ENCODE results near the gene MORC4. TPM values are rescaled to one million over a fixed set of nuclear protein-coding genes. Genes with fewer than 3 reads are reported as not detected.

MORC4 gene
- polyA plus RNA-seq, 3 donors: 21.1 to 23.8 (median 21.2) TPM

- DNase-seq (ENCODE audit: low read depth in 3 of 3, low spot score in 2 of 3): no peak
Measured at GRCh38 chrX:106917830-106918500, 82.0 kb downstream of the MORC4 start.

DNA sequence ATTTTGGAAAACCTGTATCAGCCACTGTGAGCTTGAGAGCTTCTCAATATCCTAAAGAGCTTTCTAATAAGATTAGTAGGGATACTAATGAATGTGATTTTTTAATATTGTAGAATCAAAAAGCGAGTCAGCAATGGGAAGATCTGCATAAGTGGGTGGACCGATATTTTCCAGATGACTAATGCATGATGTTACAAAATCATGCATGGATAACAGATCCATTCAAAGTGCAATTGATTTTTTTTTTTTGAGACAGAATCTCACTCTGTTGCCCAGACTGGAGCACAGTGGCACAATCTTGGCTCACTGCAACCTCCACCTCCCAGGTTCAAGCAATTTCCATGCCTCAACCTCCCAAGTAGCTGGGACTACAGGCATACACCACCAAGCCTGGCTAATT, 87.1 kb downstream of the MORC4 start:
- no peak for DNase-seq (ENCODE audit: low read depth in 3 of 3, low spot score in 2 of 3)

DNA sequence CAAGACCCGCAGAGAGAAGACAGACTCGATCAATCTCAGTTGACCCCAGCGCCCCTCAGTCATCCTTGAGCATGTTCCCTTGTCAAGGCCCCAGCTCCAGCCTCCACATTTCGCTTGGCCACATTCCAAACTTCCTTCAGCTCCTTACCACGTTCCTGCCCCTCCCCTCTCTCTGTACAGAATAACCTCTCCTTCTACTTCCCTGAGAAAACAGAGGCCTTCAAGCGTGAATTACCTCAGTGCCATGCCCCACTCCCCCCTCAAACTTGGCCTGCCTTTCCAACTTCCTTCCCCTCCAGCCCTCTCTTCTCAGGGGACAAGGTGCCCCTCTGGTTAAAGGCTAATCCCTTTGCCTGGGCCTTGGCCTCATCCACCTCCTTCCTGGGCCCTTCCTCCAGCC, 93.7 kb downstream of the MORC4 start:
- DNase-seq (ENCODE audit: low read depth in 3 of 3, low spot score in 2 of 3): peak in 1 of 3 donors; percentile 43

GRCh38 chrX:106905064-106905708, 94.8 kb downstream of the MORC4 start:
- DNase-seq (ENCODE audit: low read depth in 3 of 3, low spot score in 2 of 3): no peak

GRCh38 chrX:106903856-106904528, 96.0 kb downstream of the MORC4 start:
- no peak for DNase-seq (ENCODE audit: low read depth in 3 of 3, low spot score in 2 of 3)

DNA sequence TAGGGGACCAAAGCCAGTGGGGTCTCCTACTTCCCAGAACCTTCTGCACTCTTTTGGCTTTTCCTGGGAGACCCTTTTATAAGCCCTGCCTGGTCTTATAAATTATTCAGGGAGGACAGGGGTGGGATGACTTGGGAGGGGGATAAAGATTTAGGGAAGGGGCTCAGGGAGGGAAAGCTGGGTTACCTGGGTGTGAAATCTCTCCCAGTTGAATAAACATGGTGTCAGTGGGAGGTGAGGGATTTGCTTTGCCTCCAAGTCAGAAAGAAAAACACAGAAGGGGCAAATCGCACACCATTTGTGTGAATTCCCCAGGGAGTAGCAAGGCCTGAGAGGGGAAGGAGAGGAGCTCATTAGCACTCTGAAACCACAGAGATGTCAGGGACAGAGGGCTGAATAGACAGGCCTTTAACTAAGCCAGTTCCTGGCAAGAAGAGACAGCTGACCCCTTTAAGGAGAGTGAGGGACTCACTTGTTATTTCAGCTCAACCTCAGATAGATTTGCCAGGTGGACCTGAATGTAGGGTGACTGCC, 96.7 kb downstream of the MORC4 start, which contains the start of gene RIPPLY1:
RIPPLY1 (minus strand) TSS at position 51 of the 534 bp plus-strand sequence. CDS start 54 bp downstream, outside the sequence.
- no peak for DNase-seq (ENCODE audit: low read depth in 3 of 3, low spot score in 2 of 3)

DNA sequence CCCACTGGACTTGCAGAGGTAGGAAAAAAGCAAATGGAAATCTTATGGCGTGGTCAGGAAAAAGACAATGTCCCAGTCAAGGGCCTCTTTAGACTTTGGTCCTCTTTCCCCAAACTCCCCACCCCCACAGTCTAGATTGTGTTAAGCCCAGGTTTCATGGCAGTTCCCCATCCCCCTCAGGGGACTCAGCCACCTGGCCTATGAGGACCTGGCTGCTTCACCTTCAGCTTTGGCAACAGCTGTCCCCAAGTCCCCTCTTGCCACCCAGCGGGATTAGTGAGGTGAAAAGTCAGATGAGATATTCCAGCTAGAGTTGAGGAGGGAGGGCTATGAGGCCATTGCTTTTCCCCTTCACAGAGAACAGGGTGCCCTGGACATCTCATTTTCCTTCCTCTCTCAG, 97.3 kb downstream of the MORC4 start:
- no peak for DNase-seq (ENCODE audit: low read depth in 3 of 3, low spot score in 2 of 3)

DNA sequence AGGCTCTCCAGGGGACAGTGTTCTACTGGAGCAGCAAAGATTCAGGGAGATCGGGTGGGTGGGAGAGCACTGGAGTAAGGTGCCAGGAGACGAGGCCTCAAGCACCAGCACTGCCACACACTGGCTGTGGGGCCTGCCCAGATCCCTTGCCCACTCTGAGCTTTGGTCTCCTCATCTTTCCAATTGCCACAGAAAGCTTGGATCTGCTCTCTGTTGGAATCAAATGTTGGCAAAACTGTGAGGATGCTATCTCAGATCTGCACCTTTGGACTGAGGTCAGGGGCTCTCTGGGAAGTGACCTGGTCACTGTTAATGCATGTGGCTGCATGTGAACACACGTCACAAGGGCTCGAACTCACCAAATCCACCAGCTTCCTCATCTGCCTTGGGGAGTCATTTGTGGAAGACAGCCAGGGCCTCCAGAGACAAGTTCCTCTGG, 98.2 kb downstream of the MORC4 start:
- no peak for DNase-seq (ENCODE audit: low read depth in 3 of 3, low spot score in 2 of 3)

DNA sequence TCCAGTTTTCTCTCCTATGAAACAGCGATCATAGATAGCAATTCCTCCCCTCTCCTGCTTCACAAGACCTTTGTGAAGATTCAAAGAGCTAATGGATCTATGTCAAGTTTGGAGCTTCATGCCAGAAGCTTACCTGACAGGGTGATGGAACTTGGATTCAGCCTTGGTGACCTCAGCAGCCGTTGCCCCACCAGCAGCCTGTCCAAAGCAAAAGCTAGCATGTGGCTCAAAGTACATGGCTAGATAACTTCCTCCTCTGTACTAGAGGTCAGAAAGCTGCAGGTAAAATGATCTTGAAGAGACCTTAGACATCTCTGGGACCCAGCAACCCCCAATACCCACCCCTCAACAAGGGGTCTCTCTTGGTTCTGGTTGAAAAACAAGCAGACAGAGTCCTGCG, 98.7 kb downstream of the MORC4 start:
- DNase-seq (ENCODE audit: low read depth in 3 of 3, low spot score in 2 of 3): no peak

- DNase-seq (ENCODE audit: low read depth in 3 of 3, low spot score in 2 of 3): no peak
Measured at GRCh38 chrX:106899841-106900240, 100.2 kb downstream of the MORC4 start.

GRCh38 chrX:106899276-106899675, 100.7 kb downstream of the MORC4 start:
- no peak for DNase-seq (ENCODE audit: low read depth in 3 of 3, low spot score in 2 of 3)

GRCh38 chrX:106898462-106898861, 101.5 kb downstream of the MORC4 start:
- no peak for DNase-seq (ENCODE audit: low read depth in 3 of 3, low spot score in 2 of 3)

GRCh38 chrX:106897259-106897658, 102.8 kb downstream of the MORC4 start:
- DNase-seq (ENCODE audit: low read depth in 3 of 3, low spot score in 2 of 3): no peak

- DNase-seq (ENCODE audit: low read depth in 3 of 3, low spot score in 2 of 3): no peak
Measured at GRCh38 chrX:106894978-106895452, 105.0 kb downstream of the MORC4 start.

- no peak for DNase-seq (ENCODE audit: low read depth in 3 of 3, low spot score in 2 of 3)
Measured at GRCh38 chrX:106894392-106894909, 105.6 kb downstream of the MORC4 start.

DNA sequence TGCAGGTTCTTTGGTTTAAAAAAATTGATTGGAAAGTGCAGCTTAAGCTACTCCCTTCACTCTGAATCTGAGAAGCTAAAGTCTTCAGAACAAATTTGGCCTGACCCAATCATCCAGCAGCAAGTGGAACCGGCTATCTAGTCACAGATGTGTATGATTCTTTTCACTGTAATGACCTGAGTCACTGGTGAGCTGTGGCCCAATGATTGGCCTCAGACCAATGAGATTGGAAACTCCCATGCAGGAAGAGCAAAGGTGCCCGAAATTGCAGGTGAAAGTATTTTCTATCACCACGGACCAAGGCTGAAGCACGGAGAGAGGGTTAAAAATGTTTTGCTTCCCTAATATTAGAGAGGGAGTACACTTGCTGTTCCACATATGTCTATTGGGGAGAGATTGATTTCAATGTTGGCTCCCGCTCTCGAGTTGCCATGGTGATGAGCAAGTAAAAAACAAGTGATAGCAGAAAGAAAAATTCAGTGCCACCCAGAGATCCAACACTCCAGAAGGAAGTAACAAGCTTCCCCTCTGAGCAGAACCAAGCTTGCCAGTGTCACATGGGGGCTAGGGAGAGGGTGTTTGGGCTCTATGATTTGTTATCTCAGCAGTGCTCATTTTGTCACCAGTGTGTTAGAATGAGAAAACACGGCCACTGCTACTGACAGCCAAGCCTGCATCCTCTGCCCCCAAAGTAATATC, 108.1 kb downstream of the MORC4 start:
- no peak for DNase-seq (ENCODE audit: low read depth in 3 of 3, low spot score in 2 of 3)
